ENCODE results near the gene DYRK4.

Gene DYRK4

GRCh38 chr12:4626543-4626942, 64.5 kb downstream of the DYRK4 start:
- H3K27ac ChIP-seq (replicated peaks): no peak overlapping the region
- no peak for DNase-seq (ENCODE audit: low read depth in 1 of 2, low spot score in 1 of 2)
- peaks cover 8% of the 10 kb centered on the region for H3K27me3 ChIP-seq (ENCODE audit: insufficient read depth, poor library complexity, severe bottlenecking)
- TF ChIP-seq GABPA (IDR thresholded peaks at IDR 0.05; ENCODE audit: low read depth): no peak
- no peak for TF ChIP-seq CTCF (IDR thresholded peaks at IDR 0.05; ENCODE audit: insufficient read depth, low read length)
- no peak for TF ChIP-seq REST (IDR thresholded peaks at IDR 0.05; ENCODE audit: insufficient replicate concordance, low read depth)
- no peak for TF ChIP-seq POLR2AphosphoS5 (IDR thresholded peaks at IDR 0.05; ENCODE audit: low read depth)
- TF ChIP-seq SPI1 (IDR thresholded peaks at IDR 0.05; ENCODE audit: borderline replicate concordance, low read depth): no peak
- no peak overlapping the region for H3K4me3 ChIP-seq (replicated peaks; ENCODE audit: insufficient read depth, low read length)

GRCh38 chr12:4628406-4628805, 66.4 kb downstream of the DYRK4 start:
- TF ChIP-seq GABPA (IDR thresholded peaks at IDR 0.05; ENCODE audit: low read depth): no peak
- no peak for TF ChIP-seq POLR2AphosphoS5 (IDR thresholded peaks at IDR 0.05; ENCODE audit: low read depth)
- no peak for TF ChIP-seq CTCF (IDR thresholded peaks at IDR 0.05; ENCODE audit: insufficient read depth, low read length)
- no peak for TF ChIP-seq SPI1 (IDR thresholded peaks at IDR 0.05; ENCODE audit: borderline replicate concordance, low read depth)
- TF ChIP-seq REST (IDR thresholded peaks at IDR 0.05; ENCODE audit: insufficient replicate concordance, low read depth): no peak

GRCh38 chr12:4630262-4630661, 68.3 kb downstream of the DYRK4 start:
- no peak overlapping the region for H3K4me3 ChIP-seq (replicated peaks; ENCODE audit: insufficient read depth, low read length)
- no peak for TF ChIP-seq GABPA (IDR thresholded peaks at IDR 0.05; ENCODE audit: low read depth)
- no peak for TF ChIP-seq CTCF (IDR thresholded peaks at IDR 0.05; ENCODE audit: insufficient read depth, low read length)
- TF ChIP-seq SPI1 (IDR thresholded peaks at IDR 0.05; ENCODE audit: borderline replicate concordance, low read depth): no peak
- TF ChIP-seq POLR2AphosphoS5 (IDR thresholded peaks at IDR 0.05; ENCODE audit: low read depth): no peak
- TF ChIP-seq REST (IDR thresholded peaks at IDR 0.05; ENCODE audit: insufficient replicate concordance, low read depth): no peak
- DNase-seq (ENCODE audit: low read depth in 1 of 2, low spot score in 1 of 2): no peak
- peaks cover 13% of the 10 kb centered on the region for H3K27me3 ChIP-seq (ENCODE audit: insufficient read depth, poor library complexity, severe bottlenecking)
- H3K27ac ChIP-seq (replicated peaks): no peak overlapping the region

More at GRCh38 chr12:4628406-4628805, 66.4 kb downstream of the DYRK4 start:
- peaks cover 13% of the 10 kb centered on the region for H3K27me3 ChIP-seq (ENCODE audit: insufficient read depth, poor library complexity, severe bottlenecking)
- no peak for DNase-seq (ENCODE audit: low read depth in 1 of 2, low spot score in 1 of 2)
- H3K27ac ChIP-seq (replicated peaks): no peak overlapping the region
- no peak overlapping the region for H3K4me3 ChIP-seq (replicated peaks; ENCODE audit: insufficient read depth, low read length)
